SK-N-SH treated with all-trans-retinoic acid at 6 μM for 48 hours (cell line): ENCODE data around the gene MYLK.

Source experiments
- ATAC-seq: fragments of 200-7000 bp; cut with Tn5 transposase; 3 replicates; pipeline ENCODE4 v1.9.1; 2020; ENCODE audit warnings: mild to moderate bottlenecking, moderate library complexity
- PATZ1 ChIP-seq: fragments of 250-450 bp; sonication (Bioruptor Pico); IDR thresholded peaks from 2 replicates; pipeline ENCODE4 v1.8.0; 2020; ENCODE audit warnings: mild to moderate bottlenecking, moderate library complexity, borderline replicate concordance
- POU6F1 ChIP-seq: fragments of 250-450 bp; sonication (Bioruptor Pico); IDR thresholded peaks from 2 replicates; pipeline ENCODE4 v1.8.0; 2021; ENCODE audit warnings: low read depth, mild to moderate bottlenecking, moderate library complexity, borderline replicate concordance
- PPARA ChIP-seq: fragments of 250-450 bp; sonication (Bioruptor Pico); IDR thresholded peaks from 2 replicates; pipeline ENCODE4 v1.5.0; 2020; ENCODE audit warnings: mild to moderate bottlenecking, borderline replicate concordance
- SNAI2 ChIP-seq: fragments of 250-450 bp; sonication (Bioruptor Pico); IDR thresholded peaks from 2 replicates; pipeline ENCODE4 v1.5.0; 2020; ENCODE audit warnings: mild to moderate bottlenecking, moderate library complexity
- TOX ChIP-seq: fragments of 250-450 bp; sonication (Bioruptor Pico); IDR thresholded peaks from 2 replicates; pipeline ENCODE4 v1.8.0; 2021; ENCODE audit warnings: mild to moderate bottlenecking, moderate library complexity, borderline replicate concordance
- ZC3H10 ChIP-seq: fragments of 250-450 bp; sonication (Bioruptor Pico); IDR thresholded peaks from 2 replicates; pipeline ENCODE4 v1.5.1; 2021; ENCODE audit warnings: mild to moderate bottlenecking, moderate library complexity

MYLK gene

GRCh38 chr3:123562547-123562946, 321.6 kb downstream of the MYLK start (continued):
- TF ChIP-seq PATZ1 (CRISPR knock-in tag): no peak
- no peak for TF ChIP-seq POU6F1 (CRISPR knock-in tag)

- no peak for ATAC-seq
- TF ChIP-seq PPARA (CRISPR knock-in tag): no peak
- TF ChIP-seq SNAI2 (CRISPR knock-in tag): no peak
- TF ChIP-seq ZC3H10 (CRISPR knock-in tag): no peak
- TF ChIP-seq TOX: no peak
Measured at GRCh38 chr3:123561188-123561587, 322.9 kb downstream of the MYLK start.
